VCaP (cell line): Measurements from ENCODE around the gene GABRB2.

ENCODE experiments used
- H3K27ac ChIP-seq: fragments of 450-650 bp; 2 replicates; pipeline ENCODE4 v1.5.1; 2017
- TF ChIP-seq, protein P1 (sequence below): fragments of 450-650 bp; conservative IDR thresholded peaks from 2 replicates; pipeline ENCODE4 v1.5.1; 2017; ENCODE audit warnings: mild to moderate bottlenecking, moderate library complexity

Gene GABRB2

DNA sequence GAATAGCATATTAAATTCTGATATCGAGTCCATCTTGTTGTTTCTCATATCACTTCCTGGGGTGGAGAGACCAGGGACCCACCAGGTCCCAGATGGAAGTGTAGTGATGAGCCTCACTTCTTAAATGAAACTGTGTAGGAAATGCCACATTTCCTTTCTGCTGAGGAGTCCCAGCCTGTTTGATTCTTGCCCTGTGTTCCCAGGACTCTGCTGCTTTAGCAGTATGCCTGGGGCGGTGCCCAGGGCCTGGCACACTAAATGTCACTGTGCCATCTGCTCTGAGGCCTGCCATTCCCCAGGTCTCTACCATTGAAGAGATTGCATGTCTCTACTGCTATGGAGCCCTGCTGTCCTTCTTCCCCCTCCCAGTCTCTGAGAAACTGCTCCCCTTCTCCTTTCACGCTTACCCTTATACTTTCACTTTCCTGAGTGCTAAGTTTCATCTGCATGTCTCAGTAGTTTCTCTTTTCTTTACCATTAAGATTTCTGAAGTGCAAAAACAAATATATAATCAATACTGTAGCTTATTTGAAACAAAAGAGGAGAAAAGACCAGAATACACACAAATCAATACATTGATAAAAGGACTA lies 260.4 kb downstream of the GABRB2 start:
- TF ChIP-seq, protein P1, sequence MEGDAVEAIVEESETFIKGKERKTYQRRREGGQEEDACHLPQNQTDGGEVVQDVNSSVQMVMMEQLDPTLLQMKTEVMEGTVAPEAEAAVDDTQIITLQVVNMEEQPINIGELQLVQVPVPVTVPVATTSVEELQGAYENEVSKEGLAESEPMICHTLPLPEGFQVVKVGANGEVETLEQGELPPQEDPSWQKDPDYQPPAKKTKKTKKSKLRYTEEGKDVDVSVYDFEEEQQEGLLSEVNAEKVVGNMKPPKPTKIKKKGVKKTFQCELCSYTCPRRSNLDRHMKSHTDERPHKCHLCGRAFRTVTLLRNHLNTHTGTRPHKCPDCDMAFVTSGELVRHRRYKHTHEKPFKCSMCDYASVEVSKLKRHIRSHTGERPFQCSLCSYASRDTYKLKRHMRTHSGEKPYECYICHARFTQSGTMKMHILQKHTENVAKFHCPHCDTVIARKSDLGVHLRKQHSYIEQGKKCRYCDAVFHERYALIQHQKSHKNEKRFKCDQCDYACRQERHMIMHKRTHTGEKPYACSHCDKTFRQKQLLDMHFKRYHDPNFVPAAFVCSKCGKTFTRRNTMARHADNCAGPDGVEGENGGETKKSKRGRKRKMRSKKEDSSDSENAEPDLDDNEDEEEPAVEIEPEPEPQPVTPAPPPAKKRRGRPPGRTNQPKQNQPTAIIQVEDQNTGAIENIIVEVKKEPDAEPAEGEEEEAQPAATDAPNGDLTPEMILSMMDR: no peak
- H3K27ac ChIP-seq: no peak overlapping the region

DNA sequence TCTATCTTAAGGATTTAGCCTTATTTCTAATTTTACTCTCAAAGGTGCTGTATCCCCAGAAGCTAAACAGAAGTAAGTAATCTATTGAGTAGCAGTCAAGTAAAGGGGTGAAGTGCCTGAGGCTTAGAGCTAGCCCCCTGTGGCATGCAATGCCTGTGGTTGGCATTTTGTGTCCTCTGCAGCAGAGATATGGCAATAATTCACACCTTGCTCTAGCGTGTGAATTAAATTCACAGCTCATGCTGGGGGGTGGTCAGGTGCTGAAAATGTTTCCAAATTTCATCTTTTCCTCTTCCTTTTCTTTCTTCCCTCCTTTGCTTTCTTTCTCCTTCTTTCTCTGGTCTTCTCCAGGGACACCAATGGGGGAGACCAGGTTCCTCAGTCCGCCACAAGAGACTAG lies 262.1 kb downstream of the GABRB2 start:
- TF ChIP-seq, protein P1: no peak
- no peak overlapping the region for H3K27ac ChIP-seq

DNA sequence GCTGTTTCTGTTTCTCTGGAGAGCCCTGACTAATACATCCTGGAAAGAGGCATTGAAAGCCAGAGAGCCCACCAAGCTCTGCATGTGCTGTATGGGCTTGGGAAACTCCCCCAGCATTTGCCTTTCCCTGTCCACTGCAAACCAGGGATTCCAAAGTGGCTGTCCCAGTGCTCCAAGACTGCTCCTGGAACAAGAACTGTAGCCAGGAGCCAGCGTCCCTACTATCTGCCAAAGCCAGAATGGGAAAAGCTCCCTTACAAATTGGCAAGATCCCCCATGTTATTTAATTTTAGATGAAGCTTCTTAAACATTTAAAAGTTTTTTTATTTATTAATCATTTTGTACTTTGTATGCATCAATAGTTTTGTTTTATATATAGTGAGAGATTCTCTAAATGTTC lies 263.2 kb downstream of the GABRB2 start:
- H3K27ac ChIP-seq: no peak overlapping the region
- TF ChIP-seq, protein P1: no peak

DNA sequence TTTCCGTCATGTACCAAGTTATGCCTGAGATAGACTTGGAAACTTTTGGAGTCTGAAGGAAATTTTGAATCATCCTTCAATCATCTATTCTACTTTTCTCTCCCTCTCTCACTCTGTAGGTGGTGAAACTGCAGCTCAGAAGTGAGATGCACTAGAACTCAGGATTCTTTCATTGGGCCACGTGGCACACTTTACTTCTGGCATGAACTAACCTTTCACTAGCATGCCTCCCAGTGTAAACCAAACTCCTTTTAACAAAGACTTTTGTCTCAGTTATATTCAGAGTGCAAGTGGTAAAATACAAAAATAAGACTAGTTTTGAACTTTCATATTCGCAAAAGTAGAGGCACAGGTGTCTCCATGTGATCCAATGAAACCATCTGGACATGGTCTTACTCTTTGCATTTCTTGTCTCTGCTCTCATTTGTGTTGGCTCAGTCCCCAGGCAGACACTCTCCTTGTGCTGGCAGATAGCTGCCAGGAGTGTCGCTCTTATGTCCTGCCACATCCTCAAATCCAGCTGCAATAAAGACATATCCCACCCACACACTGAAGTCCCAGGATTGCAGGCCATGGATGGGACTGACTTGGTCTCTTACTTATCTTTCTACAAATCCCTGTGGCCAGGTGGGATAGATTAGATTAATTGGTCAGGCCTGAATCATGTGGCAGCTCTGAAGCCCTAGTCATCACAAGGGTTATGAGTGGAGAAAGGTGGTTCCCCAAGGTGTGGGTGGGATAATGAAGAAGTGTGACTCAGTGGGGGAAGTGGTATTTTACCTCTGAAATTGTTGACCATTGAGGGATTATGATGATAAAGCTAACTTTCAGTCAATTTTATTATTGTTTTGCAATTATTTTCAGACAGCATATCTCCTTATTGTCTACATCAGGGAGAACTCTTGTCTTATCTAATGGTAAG lies 267.5 kb downstream of the GABRB2 start:
- no peak overlapping the region for H3K27ac ChIP-seq
- TF ChIP-seq, protein P1: 0 out of 2 replicates have a peak, but pooled peaks have one; percentile 11

- TF ChIP-seq, protein P1: no peak
- H3K27ac ChIP-seq: no peak overlapping the region
These were observed 269.5 kb downstream of the GABRB2 start for GRCh38 chr5:161277011-161277410.

DNA sequence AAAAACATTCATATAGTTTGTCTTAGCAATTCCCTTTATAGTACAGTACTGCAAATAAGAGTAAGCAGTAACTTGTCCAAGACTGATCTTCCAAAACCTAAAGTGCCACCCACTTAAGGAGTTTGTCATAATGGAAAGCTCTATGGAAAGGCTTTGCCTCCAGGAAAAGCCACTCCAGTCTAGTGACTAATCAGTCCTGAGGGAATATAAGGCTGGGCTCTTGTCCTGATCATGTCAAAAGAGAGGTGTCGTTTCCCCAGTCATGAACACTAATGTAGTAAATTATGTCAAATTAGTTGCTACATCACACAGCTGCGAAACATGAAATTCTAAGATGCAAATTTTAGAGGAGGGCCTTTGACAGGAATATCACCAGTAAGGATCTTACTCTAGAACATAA lies 271.6 kb downstream of the GABRB2 start:
- TF ChIP-seq, protein P1: no peak
- no peak overlapping the region for H3K27ac ChIP-seq

- H3K27ac ChIP-seq: no peak overlapping the region
- TF ChIP-seq, protein P1: no peak
These were observed 273.1 kb downstream of the GABRB2 start for GRCh38 chr5:161273410-161273809.
